Fibroblast of skin of abdomen (primary cell): ENCODE measurements around the gene ATXN1.
"Not testable (repeated sequence)": the region's sequence is repeated elsewhere in the genome, so short reads cannot be mapped to it uniquely, and the experiment has no call there.

Experiments used
- DNase-seq: peaks from one replicate; pipeline ENCODE4 v3.0.0-alpha.2; 2013

ATXN1 gene

GRCh38 chr6:16265351-16266341 lies 495.6 kb downstream of the ATXN1 start:
- no peak for DNase-seq

GRCh38 chr6:16264785-16265184 lies 496.5 kb downstream of the ATXN1 start:
- no peak for DNase-seq

GRCh38 chr6:16263464-16264099 lies 497.7 kb downstream of the ATXN1 start:
- not testable (repeated sequence) for DNase-seq

GRCh38 chr6:16262773-16263172 lies 498.5 kb downstream of the ATXN1 start:
- DNase-seq, result not testable (repeated sequence)

GRCh38 chr6:16260602-16261001 lies 500.7 kb downstream of the ATXN1 start:
- DNase-seq, result not testable (repeated sequence)

- DNase-seq, result not testable (repeated sequence)
These were observed 501.7 kb downstream of the ATXN1 start for GRCh38 chr6:16259604-16260003.

GRCh38 chr6:16258709-16259075 lies 502.6 kb downstream of the ATXN1 start:
- no peak for DNase-seq

GRCh38 chr6:16257999-16258708 lies 503.1 kb downstream of the ATXN1 start:
- DNase-seq, result no peak

GRCh38 chr6:16256781-16257180 lies 504.5 kb downstream of the ATXN1 start:
- no peak for DNase-seq

- no peak for DNase-seq
These were observed 506.7 kb downstream of the ATXN1 start for GRCh38 chr6:16254535-16254934.

GRCh38 chr6:16253399-16254144 lies 507.7 kb downstream of the ATXN1 start:
- DNase-seq, result no peak

GRCh38 chr6:16252686-16253299 lies 508.5 kb downstream of the ATXN1 start:
- no peak for DNase-seq

GRCh38 chr6:16251706-16252105 lies 509.6 kb downstream of the ATXN1 start:
- DNase-seq, result no peak

- no peak for DNase-seq
These were observed 511.3 kb downstream of the ATXN1 start for GRCh38 chr6:16249971-16250370.
